ENCODE results near the gene DRAP1. TPM values are rescaled to one million over a fixed set of nuclear protein-coding genes. Genes with fewer than 3 reads are reported as not detected.

Gene DRAP1
- polyA plus RNA-seq, 6 donors from 2014 or later: 57.3 to 89.8 (median 71.1) TPM

DNA sequence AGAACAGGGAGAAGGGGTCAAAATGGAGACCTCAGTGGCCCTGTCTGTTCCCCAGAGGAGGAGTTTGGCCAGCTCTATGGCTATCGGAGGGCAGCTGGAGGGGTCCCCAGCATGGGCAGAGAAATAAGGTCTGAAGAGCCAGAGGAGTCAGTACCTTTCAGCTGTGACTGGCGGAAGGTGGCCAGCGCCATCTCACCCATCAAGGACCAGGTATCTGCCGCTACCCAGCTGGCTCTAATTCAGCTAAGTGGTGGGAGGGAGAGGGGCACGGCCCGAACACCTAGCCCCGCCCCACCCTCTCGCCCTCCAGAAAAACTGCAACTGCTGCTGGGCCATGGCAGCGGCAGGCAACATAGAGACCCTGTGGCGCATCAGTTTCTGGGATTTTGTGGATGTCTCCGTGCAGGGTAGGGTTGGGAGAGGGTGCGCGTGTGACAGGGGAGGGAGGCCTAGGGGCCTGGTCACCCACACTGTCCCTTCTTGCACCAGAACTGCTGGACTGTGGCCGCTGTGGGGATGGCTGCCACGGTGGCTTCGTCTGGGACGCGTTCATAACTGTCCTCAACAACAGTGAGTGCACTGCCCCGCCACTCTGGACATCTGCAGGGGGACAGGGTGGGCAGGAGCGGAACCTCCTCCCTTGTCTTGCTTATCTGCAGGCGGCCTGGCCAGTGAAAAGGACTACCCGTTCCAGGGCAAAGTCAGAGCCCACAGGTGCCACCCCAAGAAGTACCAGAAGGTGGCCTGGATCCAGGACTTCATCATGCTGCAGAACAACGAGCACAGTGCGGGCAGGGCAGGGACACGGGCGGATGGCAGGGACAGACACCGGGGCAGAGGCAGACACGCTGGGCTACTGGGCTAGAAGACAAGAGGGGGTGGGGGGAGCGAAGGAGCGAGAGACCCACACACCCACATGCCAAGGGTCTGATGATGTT, 36.8 kb upstream of the DRAP1 start:
- Mint-ChIP-seq H3K27ac (peak overlapping the region in 2 of 6 donors; percentile 76 to 84), H3K36me3 (peaks cover 0 to 4% of the 10 kb centered on the region in 2 donors), H3K27me3 (no peaks in the 10 kb centered on the region), H3K4me3 (peak overlapping the region in 1 of 8 donors; percentile 44), H3K4me1 (peaks cover 23 to 47% (median 33%) of the 10 kb centered on the region in 3 donors), H3K9me3 (no peaks in the 10 kb centered on the region)
- ATAC-seq (ENCODE audit: low read depth in 2 of 2) (no peak), DNase-seq (no peak)

DNA sequence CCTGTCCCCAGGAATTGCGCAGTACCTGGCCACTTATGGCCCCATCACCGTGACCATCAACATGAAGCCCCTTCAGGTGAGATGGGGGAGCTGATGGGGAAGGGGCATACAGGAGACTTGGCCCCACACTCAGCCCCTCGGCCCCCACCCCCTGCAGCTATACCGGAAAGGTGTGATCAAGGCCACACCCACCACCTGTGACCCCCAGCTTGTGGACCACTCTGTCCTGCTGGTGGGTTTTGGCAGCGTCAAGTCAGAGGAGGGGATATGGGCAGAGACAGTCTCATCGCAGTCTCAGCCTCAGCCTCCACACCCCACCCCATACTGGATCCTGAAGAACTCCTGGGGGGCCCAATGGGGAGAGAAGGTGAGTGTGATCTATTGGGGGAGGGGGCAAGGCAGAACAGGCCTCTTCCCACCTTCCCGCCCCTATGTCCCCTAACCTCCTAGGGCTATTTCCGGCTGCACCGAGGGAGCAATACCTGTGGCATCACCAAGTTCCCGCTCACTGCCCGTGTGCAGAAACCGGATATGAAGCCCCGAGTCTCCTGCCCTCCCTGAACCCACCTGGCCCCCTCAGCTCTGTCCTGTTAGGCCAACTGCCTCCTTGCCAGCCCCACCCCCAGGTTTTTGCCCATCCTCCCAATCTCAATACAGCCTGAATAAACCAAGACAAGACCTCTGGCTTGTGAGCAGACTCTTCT, 36.0 kb upstream of the DRAP1 start:
- Mint-ChIP-seq H3K4me1 (peaks cover 30 to 52% (median 41%) of the 10 kb centered on the region in 3 donors), H3K27ac (peak overlapping the region in 1 of 6 donors; percentile 76), H3K27me3 (no peaks in the 10 kb centered on the region), H3K36me3 (peaks cover 0 to 4% of the 10 kb centered on the region in 2 donors), H3K9me3 (no peaks in the 10 kb centered on the region), H3K4me3 (no peak overlapping the region)
- DNase-seq (no peak), ATAC-seq (ENCODE audit: low read depth in 2 of 2) (no peak)

DNA sequence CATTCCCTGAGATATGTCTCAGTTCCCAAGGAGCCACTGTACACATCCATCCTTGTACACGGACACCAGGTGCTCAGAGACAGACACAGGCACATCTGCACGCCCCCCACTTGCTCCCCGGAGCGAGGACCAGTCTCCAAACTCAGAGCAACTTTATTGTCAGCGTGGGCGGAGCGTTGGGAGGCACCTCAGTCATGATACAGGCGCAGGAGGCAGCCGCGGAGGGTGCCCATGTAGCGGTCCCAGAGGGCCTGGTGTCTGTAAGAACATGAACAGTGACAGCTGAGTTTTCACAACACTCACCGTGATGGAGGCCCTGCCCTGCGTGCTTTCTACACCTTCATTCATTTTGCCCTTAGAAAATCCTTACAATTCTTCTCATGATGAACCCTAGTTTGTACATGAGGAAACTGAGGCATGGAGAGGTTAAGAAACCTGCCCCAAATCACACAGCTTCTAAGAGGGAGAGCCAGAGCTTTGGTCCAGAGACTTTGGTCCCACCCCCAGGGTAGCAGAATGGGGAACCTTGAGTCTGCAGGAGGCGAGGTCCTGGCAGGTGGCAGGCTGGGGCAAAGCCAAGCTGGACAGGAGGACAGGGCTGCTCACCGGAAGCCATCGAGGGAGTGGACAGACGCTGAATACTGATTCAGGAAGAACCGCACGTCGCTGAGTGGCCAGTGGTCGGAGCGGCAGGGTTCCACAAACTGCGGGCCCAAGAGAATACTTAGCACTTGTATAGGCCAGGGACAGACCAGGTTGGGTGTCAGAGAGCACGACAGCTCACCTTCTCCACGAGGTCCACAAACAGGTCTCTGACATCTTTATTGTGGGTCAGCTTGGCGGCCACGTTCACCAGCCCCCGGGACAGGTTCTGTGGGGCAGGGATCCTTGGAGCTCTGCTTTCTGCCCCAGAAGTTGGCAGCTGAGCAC, 35.2 kb upstream of the DRAP1 start:
- H3K9me3 Mint-ChIP-seq: no peaks in the 10 kb centered on the region

DNA sequence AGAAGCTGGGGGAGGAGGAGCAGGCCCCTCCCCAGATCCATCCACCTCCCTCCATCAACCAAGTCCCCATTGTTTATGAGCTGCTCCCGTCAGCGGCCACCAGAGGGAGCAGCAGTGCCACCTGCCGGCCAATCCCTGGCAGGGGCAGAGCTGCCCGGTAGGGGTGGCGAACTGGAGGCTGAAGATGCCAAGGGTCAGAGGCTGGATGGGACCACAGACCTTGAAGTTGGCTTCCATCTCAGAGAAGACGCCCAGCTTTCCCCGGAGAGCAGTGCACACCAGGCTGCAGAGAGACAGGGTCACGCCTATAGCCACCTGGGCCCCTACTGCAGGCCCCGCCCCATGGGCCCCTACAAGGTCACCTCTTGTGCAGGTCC, 34.5 kb upstream of the DRAP1 start:
- Mint-ChIP-seq H3K27me3 (no peaks in the 10 kb centered on the region), H3K4me3 (peak overlapping the region in 5 of 8 donors; percentile 15 to 70 (median 47)), H3K36me3 (peaks cover 0 to 4% of the 10 kb centered on the region in 2 donors), H3K9me3 (no peaks in the 10 kb centered on the region), H3K27ac (peak overlapping the region in 2 of 6 donors; percentile 69 to 73), H3K4me1 (peaks cover 43 to 60% (median 56%) of the 10 kb centered on the region in 3 donors)
- DNase-seq (peak; percentile 85), ATAC-seq (ENCODE audit: low read depth in 2 of 2) (peak; percentile 49 to 54)

More for the DNA sequence above, 35.2 kb upstream of the DRAP1 start:
- ATAC-seq (ENCODE audit: low read depth in 2 of 2) (no peak), DNase-seq (no peak)
- Mint-ChIP-seq H3K27me3 (no peaks in the 10 kb centered on the region), H3K27ac (peak overlapping the region in 3 of 6 donors; percentile 49 to 73 (median 69)), H3K36me3 (peaks cover 0 to 4% of the 10 kb centered on the region in 2 donors), H3K4me1 (peaks cover 37 to 58% (median 49%) of the 10 kb centered on the region in 3 donors), H3K4me3 (peak overlapping the region in 2 of 8 donors; percentile 42 to 70)

DNA sequence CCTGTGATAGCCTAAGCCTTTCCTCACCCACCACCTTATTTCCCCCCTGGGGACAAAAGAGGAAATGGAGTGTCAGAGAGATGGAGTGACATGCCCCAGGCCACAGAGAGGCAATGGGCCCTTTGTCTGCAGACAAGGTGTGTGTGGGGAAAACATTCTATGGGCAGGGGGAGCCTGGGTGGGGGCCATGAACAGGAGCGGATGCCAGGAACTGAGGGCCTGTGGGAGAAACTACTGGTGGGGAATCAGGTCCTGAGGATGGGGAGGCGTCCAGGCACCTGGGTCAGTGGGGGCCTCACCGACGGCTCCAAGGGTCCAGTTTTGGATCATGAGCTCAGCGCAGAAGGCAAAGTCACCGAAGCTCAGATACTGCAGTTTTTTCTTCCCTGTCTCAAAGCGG, 34.0 kb upstream of the DRAP1 start:
- Mint-ChIP-seq H3K9me3 (no peaks in the 10 kb centered on the region), H3K27me3 (no peaks in the 10 kb centered on the region), H3K27ac (peak overlapping the region in 4 of 6 donors; percentile 38 to 73 (median 61)), H3K4me1 (peaks cover 49 to 63% (median 61%) of the 10 kb centered on the region in 3 donors), H3K36me3 (peaks cover 0 to 4% of the 10 kb centered on the region in 2 donors), H3K4me3 (peak overlapping the region in 3 of 8 donors; percentile 47 to 70 (median 57))
- no peak for DNase-seq
- no peak for ATAC-seq (ENCODE audit: low read depth in 2 of 2)

DNA sequence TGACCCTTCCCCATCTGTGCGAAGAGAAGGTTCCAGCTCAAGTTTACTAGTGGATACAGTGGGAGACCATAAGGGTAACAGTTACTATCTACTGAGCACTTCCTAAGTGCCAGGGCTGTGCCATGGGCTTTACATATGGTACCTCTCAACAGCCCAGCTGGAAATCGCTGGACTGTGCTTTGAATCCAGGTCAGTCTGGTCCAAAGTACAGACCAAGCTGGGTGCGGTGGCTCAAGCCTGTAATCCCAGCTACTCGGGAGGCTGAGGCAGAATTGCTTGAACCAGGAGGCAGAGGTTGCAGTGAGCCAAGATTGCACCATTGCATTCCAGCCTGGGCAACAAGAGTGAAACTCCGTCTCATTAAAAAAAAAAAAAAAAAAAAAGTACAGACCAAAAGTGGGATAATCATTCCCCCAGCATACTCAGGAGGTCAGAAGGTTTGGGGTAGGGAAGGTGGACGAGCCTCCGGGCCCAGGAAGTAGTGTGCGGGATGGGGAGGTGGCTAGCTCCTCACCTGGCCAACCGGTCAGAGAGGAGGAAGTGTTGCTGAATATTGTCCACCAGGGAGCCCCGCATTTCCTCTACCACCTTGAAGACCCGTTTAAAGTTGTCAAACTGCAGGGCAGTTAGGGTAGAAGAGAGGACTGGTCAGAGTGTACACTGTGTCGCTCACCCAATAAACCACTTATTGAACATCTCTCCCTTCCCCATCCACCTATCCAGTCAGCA, 33.3 kb upstream of the DRAP1 start:
- no peak for ATAC-seq (ENCODE audit: low read depth in 2 of 2)
- H3K9me3 Mint-ChIP-seq: no peaks in the 10 kb centered on the region
- no peaks in the 10 kb centered on the region for H3K27me3 Mint-ChIP-seq
- H3K36me3 Mint-ChIP-seq: peaks cover 0 to 4% of the 10 kb centered on the region in 2 donors
- H3K4me3 Mint-ChIP-seq: peak overlapping the region in 6 of 8 donors; percentile 44 to 97 (median 93)
- peaks cover 44 to 61% (median 60%) of the 10 kb centered on the region in 3 donors for H3K4me1 Mint-ChIP-seq
- peak overlapping the region in 1 of 6 donors; percentile 48 for H3K27ac Mint-ChIP-seq
- no peak for DNase-seq

DNA sequence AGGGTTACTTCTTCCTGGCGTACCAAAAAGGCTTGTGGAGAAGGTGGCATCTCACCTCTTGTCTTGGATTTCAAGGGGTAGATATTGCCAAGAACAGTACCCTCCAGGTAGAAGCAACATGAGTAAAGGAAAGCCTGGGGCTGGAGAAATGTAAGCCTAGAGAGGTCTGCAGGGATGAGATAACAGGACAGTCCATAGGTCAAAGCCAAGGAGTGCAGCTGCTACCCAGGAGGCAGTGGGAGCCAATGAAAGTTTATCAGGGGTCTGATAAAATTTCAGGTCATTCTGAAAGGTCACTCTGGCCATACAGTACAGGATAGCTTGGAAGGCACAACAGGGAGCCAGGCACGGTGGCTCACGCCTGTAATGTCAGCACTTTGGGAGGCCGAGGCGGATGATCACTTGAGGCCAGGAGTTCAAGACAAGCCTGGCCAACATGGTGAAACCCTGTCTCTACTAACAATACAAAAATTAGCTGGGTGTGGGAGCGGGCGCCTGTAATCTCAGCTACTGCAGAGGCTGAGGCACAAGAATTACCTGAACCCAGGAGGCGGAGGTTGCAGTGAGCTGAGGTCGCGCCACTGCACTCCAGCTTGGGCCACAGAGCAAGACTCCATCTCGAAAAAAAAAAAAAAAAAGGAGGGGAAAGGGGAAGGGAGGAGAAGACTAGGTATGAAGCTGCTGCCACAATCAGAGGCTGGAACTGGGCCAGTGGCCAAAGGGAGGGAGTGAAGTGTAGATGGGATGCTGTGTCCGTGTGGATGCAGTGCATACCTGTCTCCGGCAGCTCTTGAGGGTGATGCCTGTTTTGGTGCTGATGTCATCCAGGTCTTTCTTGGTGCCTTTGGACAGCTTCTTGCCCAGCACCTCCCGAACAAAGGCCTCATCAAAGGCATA, 32.2 kb upstream of the DRAP1 start:
- H3K27ac Mint-ChIP-seq: peak overlapping the region; percentile 24 to 100 (median 86)
- no peak for ATAC-seq (ENCODE audit: low read depth in 2 of 2)
- peaks cover 48 to 68% (median 66%) of the 10 kb centered on the region in 3 donors for H3K4me1 Mint-ChIP-seq

DNA sequence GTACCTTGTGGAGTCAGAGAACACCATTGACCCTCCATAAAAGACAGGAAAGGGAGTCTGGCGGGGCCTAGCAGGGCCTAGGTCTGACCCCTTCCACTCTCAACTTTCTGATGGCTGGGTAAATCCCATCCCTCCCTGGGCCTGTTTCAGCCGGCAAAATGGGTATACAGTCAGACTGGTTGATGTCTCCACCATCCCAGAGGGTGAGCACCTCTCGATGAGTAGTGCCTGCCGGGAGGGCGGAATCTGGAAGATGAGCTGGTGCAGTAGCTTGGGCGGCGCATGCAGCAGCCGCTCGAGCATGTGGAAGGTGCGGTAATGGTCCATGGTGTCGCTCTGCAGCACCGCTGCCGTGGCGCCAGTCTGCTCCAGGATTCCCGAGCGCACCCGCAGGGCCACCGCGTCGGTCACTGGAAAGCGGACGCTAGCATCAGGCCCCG, 31.5 kb upstream of the DRAP1 start:
- H3K9me3 Mint-ChIP-seq: no peaks in the 10 kb centered on the region
- no peaks in the 10 kb centered on the region for H3K27me3 Mint-ChIP-seq
- H3K4me1 Mint-ChIP-seq: peaks cover 54 to 74% (median 73%) of the 10 kb centered on the region in 3 donors
- H3K27ac Mint-ChIP-seq: peak overlapping the region; percentile 24 to 100 (median 96)
- DNase-seq (no peak), ATAC-seq (ENCODE audit: low read depth in 2 of 2) (no peak)
- H3K36me3 Mint-ChIP-seq: peaks cover 0 to 4% of the 10 kb centered on the region in 2 donors
- peak overlapping the region; percentile 90 to 98 (median 95) for H3K4me3 Mint-ChIP-seq

More for the DNA sequence above, 32.2 kb upstream of the DRAP1 start:
- Mint-ChIP-seq H3K27me3 (no peaks in the 10 kb centered on the region), H3K9me3 (no peaks in the 10 kb centered on the region), H3K36me3 (peaks cover 0 to 4% of the 10 kb centered on the region in 2 donors), H3K4me3 (peak overlapping the region; percentile 90 to 98 (median 95))
- no peak for DNase-seq

DNA sequence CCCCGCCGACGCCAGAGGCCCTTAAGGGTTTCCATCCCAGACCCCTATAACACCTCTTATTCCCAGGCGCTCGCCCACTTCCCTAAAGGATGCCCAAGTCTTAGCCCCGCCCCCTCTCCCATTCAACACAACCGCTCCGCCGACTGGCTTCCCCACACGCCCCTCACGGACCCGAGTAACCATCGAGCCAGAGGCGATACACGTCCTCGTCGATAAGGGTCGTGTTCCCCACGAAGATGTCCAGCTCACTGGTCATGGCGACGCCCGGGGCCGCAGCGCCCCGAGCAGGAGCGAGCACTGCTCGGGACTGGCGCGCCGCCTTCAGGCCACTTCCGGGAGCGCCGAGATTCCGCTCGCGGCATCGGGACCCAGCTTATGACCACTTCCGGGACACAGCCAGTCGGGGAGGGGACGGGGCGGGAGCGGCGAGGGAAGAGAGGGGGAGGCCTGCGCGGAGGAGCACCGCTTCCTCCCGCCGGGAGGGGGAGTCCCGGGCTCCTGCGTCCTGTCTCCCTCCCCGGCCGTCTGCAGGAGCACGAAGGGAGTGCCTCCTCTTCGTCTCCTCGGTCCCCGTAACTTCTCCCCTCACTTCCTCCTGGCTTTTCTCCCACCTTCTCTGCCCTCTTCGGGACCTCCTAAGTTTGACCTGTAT, 30.9 kb upstream of the DRAP1 start, which contains the start of gene FIBP:
Gene FIBP, minus strand, starts transcription at position 309 of the 652 bp plus-strand sequence. Its CDS starts 53 bp downstream, at position 256.
- Mint-ChIP-seq H3K9me3 (no peaks in the 10 kb centered on the region), H3K27me3 (no peaks in the 10 kb centered on the region), H3K4me3 (peak within 1 kb of the TSS; percentile 90 to 98 (median 95)), H3K36me3 (peaks cover 0 to 4% of the 10 kb centered on the region in 2 donors), H3K4me1 (peaks cover 56 to 80% (median 78%) of the 10 kb centered on the region in 3 donors), H3K27ac (peak within 1 kb of the TSS; percentile 96 to 100 (median 98))
- ATAC-seq (ENCODE audit: low read depth in 2 of 2) (peak; percentile 47 to 53), DNase-seq (peak; percentile 89)

DNA sequence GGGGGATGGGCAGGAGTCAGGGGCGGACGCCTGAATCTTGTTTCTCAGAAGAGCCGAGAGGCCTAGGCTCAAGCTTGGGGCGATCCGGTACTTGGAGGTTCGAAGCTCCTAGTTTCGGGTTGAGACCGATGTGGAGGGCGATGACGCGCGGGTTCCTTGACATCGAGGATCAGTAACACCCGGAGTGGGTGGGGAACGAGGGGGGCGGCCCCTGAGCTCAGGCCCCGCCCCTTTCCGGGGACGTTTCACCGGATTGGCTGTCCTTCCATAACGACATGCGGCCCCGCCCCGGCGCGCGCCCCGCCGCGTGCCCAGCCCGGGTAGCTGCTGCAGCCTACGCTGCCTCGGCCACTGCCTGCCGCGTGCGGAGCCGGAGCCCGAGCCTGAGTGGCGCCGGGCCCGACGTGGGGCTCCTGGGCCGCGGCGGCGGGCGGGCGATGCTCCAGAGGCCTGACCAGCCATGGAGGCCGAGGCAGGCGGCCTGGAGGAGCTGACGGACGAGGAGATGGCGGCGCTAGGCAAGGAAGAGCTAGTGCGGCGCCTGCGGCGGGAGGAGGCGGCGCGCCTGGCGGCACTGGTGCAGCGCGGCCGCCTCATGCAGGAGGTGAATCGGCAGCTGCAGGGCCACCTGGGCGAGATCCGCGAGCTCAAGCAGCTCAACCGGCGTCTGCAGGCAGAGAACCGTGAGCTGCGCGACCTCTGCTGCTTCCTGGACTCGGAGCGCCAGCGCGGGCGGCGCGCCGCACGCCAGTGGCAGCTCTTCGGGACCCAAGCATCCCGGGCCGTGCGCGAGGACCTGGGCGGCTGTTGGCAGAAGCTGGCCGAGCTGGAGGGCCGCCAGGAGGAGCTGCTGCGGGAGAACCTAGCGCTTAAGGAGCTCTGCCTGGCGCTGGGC, 28.7 kb upstream of the DRAP1 start, which contains the start of gene CCDC85B:
Gene CCDC85B, plus strand, starts transcription at position 350 of the 895 bp plus-strand sequence. Its CDS starts 111 bp downstream, at position 461.
- DNase-seq (peak; percentile 98), ATAC-seq (ENCODE audit: low read depth in 2 of 2) (peak; percentile 66 to 70)
- Mint-ChIP-seq H3K27me3 (no peaks in the 10 kb centered on the region), H3K27ac (peak within 1 kb of the TSS; percentile 96 to 100 (median 98)), H3K4me1 (peaks cover 51 to 83% (median 76%) of the 10 kb centered on the region in 3 donors), H3K36me3 (no peaks in the 10 kb centered on the region), H3K4me3 (peak within 1 kb of the TSS; percentile 90 to 98 (median 95)), H3K9me3 (no peaks in the 10 kb centered on the region)

Measured in naive B cell (primary cell).